ENCODE data around the gene CACNA1C.

The CACNA1C gene

GRCh38 chr12:2380946-2381345 lies 328.2 kb downstream of the CACNA1C start:
- in situ Hi-C loops (cut with MboI; ENCODE audit: low sequenced_read_pairs) = no loop called here

GRCh38 chr12:2382370-2383155 lies 329.8 kb downstream of the CACNA1C start:
- in situ Hi-C loops (cut with MboI; ENCODE audit: low sequenced_read_pairs) = no loop called here

DNA sequence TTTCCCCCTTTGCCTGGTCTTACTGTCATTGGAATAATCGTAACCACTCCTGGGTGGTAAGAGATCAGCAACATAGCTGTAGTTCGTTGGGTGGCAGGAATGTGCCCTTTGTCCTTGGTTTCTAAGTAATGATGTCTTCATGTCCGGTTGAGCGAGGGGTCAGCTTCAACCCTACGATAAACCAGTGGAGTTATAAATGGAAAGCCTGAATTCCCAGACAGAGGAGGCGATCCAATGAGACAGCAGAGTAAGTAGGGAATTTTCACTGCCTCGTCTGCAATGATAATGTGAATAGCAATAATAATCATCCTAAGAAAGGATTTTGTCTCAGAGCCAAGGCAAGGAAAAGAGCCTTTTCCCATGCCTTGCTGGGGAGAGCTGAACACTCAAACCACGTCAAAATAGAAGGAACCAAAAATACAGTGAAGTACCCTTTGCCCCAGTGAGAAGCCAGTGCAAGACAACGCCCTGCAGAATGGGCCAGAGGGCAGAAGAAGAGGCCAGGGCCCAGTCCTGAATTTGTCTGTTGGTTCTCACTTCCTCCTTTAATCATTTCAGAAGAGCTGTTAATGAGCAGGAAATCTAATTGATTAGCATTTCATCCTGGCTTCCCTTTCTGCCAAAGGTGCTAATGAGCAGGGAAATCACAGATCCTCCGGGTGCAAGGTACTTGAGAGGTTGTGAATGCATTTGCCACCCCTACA lies 330.7 kb downstream of the CACNA1C start:
- in situ Hi-C loops (cut with MboI; ENCODE audit: low sequenced_read_pairs) = no loop called here

- in situ Hi-C loops (cut with MboI; ENCODE audit: low sequenced_read_pairs) = no loop called here
These were observed 331.2 kb downstream of the CACNA1C start for GRCh38 chr12:2384029-2384386.

- in situ Hi-C loops (cut with MboI; ENCODE audit: low sequenced_read_pairs) = no loop called here
These were observed 332.0 kb downstream of the CACNA1C start for GRCh38 chr12:2384533-2385351.

- in situ Hi-C loops (cut with MboI; ENCODE audit: low sequenced_read_pairs) = no loop called here
These were observed 332.7 kb downstream of the CACNA1C start for GRCh38 chr12:2385529-2385928.

- in situ Hi-C loops (cut with MboI; ENCODE audit: low sequenced_read_pairs) = no loop called here
These were observed 333.8 kb downstream of the CACNA1C start for GRCh38 chr12:2386566-2386965.

DNA sequence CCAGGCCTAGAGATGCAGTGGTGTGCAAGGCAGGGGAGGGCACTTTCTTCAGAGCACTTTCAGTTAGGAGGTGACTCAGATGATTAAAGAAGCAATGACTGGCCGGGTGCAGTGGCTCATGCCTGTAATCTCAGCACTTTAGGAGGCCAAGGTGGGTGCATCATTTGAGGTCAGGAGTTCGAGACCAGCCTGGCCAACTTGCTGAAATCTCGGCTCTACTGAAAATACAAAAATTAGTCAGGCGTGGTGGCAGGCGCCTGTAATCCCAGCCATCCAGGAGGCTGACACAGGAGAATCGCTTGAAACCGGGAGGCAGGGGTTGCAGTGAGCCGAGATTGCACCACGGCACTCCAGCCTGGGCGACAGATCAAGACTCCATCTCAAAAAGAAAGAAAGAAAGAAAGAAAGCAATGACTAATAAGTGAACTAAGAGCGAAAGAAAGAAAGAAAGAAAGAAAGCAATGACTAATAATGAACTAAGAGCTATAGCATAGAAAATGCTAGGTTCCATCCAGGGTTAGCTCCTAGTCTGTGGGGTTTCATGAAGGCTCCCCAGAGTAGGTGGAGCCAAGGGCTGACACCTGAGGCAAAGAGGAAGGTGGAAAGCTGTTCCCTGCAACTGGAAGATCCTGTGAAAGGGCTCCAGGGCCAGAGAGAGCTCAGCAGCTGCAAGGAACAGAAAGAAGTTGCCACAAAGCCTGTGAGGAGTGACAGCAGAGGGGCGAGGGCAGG lies 334.5 kb downstream of the CACNA1C start:
- in situ Hi-C loops (cut with MboI; ENCODE audit: low sequenced_read_pairs) = no loop called here

- in situ Hi-C loops (cut with MboI; ENCODE audit: low sequenced_read_pairs) = no loop called here
These were observed 336.4 kb downstream of the CACNA1C start for GRCh38 chr12:2389079-2389790.

DNA sequence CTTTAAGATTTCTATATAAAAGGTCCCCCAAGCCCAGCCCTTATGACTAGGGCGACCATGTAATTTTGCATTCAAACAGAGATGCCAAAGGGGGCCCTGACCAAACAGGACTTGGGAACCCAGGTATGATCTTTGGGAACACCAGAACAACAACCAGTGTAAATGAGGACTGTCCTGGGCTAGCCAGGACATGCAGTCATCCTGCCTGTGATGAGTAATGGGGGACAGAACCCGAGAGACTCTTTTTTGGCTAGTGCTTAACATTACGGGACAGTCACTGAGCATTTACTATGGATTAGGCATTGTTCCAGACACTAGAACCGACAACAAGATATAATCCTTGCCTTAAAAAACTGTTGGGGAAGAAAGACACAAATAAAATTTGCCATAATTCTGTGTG lies 337.3 kb downstream of the CACNA1C start:
- in situ Hi-C loops (cut with MboI; ENCODE audit: low sequenced_read_pairs) = no loop called here

GRCh38 chr12:2390850-2391390 lies 338.1 kb downstream of the CACNA1C start:
- in situ Hi-C loops (cut with MboI; ENCODE audit: low sequenced_read_pairs) = no loop called here

DNA sequence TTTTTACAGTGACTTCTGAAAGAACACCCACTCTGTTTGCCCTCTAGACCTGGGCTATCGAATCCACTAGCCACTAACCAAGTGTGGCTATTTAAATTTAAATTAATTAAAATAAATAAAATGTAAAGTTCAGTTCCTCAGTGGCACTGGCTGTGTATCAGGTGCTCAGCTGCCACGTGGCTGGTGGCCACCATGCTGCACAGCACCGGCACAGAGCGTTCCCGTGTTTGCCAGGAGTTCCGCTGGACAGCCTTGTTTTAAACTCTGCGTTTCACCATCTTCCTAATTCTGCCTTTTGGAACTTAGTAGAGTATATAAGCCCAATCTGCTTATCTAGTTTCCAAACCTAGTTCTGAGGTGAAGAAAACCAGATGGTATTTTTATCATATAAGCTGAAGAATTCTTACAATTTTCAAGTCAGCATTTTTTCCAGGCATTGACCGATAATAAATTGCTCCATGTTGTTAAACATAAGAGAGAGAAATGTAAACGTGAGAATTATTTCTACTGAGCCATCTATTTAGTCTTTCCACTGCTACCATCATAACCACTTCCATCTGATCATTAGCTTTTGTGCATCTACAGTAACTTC lies 339.0 kb downstream of the CACNA1C start:
- in situ Hi-C loops (cut with MboI; ENCODE audit: low sequenced_read_pairs) = no loop called here

DNA sequence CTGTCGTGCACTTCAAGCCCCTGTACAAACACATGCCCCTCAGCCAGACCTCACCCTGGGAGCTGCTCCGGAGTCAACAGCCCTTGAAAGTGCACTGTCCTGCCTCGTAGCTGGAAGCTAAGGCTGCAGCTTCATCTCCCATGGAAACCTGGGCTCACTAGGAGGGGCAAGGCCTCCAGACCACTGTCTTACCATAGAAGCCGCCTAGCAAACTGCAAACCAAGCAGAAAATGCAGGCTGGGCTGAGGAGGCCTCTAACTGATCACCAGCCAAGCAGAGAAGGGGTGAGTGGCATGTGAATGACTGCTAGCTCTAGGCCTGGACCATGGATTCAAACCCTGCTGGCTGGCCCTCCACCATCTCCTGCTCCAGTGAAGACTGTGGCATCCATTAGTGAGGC lies 340.2 kb downstream of the CACNA1C start:
- in situ Hi-C loops (cut with MboI; ENCODE audit: low sequenced_read_pairs) = no loop called here

DNA sequence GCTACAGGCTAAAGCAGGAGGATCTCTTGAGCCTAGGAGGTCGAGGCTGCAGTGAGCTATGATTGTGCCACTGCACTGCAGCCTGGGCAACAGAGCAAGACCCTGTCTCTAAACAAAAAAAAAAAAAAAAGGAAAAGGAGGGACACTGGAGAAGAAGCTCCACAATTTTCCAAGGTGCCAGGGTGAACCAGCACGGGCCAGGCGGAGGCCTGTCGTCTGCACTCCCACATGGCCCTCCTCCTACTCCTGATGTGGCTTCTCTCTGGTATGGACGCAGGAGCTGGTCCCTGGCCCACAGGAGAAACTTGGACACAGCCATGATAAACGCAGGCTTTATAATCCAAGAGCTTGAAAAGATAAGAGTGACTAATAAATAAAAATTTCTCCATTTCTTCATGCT lies 341.2 kb downstream of the CACNA1C start:
- in situ Hi-C loops (cut with MboI; ENCODE audit: low sequenced_read_pairs) = no loop called here

DNA sequence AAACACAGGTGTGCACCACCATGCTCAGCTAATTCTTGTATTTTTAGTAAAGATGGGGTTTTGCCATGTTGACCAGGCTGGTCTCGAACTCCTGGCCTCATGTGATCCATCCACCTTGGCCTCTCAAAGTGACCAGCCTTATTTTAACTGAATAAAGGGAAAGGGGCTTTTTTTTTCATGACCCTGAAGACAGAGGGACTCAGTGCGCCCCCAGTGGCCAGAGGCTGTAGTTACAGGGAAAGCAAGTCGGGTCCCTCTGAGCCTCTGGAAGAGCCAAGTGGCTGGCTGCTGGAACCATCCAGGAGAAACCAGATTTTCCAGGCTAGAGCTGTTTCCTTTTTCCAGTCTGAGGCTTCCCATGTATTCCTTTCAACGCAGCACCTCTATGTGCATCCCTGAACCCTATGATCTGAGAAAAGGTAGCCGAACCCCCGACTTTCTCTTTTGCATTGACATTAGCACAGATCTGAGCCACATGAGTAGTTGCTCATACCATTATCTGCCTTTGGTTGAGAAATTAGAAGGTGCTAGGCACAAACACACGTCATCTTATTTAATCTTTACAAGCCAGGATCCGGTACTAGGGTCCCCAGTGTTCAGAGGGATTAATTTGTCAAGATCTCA lies 342.7 kb downstream of the CACNA1C start:
- in situ Hi-C loops (cut with MboI; ENCODE audit: low sequenced_read_pairs) = no loop called here

GRCh38 chr12:2396448-2396871 lies 343.7 kb downstream of the CACNA1C start:
- in situ Hi-C loops (cut with MboI; ENCODE audit: low sequenced_read_pairs) = no loop called here

- in situ Hi-C loops (cut with MboI; ENCODE audit: low sequenced_read_pairs) = no loop called here
These were observed 344.7 kb downstream of the CACNA1C start for GRCh38 chr12:2397356-2398045.

- in situ Hi-C loops (cut with MboI; ENCODE audit: low sequenced_read_pairs) = no loop called here
These were observed 348.3 kb downstream of the CACNA1C start for GRCh38 chr12:2401040-2401439.

All from hTERT RPE-1 (cell line).